GM19468 (cell line): ENCODE data around the gene DSCAML1.

Source experiments
- ATAC-seq: cut with Tn5 transposase; IDR thresholded peaks from one replicate; pipeline ENCODE4 v1.9.1; 2021; ENCODE audit warnings: mild to moderate bottlenecking, moderate library complexity, moderate number of reproducible peaks; ENCODE audit not compliant: unreplicated experiment; ENCODE audit errors: extremely low read depth

The DSCAML1 gene

DNA sequence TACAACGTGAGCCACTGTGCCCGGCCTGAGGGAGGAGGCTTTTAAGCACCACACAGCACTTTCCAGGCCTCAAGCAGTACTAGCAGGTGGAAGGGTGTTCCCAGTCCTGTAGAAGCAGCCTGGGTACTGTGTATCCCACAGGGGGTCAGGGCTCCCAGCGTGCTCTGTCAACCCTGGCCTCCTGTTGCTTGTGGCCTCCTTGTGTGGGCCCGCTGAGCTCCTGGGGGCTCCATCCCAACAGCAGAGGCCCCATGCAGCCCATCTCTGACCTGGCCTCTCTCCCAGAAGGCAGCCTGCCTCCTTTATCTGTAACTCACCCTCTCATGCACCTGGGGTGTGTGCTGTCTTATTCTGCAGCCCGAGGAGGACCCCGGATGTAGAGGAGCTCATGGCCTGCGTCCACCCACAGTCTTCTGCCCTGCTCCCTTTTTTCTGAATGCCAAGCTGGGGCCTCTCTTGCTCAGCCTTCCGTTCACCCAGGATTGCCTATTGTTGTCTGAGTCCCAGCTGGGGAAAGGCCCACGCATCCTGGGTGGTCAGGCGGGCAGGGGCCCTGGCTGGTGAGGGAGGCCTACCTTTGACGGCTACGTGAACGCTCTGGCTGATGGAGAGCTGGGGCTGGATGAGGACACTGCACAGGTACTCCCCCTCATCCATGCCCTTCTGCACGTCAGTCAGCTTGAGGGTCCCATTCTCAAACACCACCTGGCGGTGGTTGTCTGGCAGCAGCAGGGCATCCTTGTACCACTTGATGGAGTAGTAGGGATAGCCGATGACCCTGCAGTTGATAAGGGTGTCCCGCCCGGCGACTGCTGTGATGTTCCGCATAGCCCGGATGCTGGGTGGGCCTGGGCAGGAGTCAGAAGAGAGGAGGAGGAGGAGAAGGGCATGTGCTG lies 280.9 kb downstream of the DSCAML1 start:
- ATAC-seq: no peak

DNA sequence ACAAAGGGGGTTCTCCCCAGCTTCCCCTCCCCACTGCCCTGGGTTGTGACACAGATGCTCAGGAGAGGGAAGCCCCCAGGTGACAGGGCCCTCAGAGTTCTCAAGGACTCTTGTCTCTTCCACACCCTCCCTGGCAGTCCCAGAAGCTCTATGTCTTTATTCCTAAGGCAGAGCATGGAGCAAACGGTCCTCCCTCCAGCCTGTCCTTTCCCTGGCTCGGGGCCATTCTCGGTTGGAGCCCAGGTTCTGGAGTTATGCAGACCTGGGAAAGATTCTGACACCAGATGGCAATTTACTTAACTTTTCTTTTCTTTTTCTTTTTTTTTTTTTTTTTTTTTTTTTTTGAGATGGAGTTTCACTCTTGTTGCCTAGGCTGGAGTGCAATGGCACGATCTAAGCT lies 282.8 kb downstream of the DSCAML1 start:
- no peak for ATAC-seq

DNA sequence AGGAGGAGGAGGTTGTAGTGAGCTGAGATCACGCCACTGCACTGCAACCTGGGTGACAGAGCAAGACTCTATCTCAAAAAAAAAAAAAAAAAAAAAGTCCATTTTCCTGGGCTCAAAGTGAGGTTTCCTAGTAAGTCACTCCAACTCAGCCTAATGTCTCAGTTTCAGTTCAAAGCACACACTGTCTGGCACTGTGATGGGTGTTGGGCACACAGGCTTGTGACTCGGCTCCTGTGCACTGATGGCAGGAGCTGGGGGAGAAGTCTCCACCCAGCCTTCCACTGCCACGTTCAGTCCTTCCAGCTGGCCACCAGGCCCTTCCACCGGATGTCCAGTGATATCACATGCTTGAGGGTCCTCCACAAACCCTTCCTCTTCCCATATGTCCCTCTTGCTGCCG lies 283.4 kb downstream of the DSCAML1 start:
- ATAC-seq: no peak

DNA sequence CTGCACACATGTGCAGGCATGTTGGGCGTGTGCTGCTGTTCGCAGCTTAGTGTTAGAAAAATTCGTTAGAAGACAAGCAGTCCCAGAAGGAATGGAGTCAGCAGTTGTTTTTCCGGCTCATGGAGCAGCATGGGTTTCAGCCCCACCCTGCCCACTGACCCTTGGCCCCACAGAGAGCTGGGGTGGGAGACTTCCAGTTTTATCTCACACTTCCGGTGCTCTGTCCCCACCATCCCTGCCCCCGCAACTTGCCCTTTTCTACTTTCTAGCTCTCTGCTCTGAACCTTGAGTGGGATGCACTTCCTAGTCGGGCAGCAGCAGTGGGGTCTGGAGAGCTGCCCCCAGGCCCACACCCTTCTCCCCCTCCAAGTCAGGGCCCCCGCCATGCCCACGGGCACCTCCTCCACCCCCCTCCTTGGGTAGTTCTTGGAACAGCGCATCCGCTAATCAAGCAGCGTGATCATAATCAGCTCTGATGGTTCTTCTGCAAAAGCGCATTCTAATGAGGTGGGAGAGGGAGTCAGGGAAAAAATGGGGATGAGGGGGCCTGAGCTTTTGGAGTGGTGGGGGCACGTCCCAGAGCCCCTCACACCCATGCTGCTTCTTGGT lies 285.0 kb downstream of the DSCAML1 start:
- ATAC-seq: no peak

DNA sequence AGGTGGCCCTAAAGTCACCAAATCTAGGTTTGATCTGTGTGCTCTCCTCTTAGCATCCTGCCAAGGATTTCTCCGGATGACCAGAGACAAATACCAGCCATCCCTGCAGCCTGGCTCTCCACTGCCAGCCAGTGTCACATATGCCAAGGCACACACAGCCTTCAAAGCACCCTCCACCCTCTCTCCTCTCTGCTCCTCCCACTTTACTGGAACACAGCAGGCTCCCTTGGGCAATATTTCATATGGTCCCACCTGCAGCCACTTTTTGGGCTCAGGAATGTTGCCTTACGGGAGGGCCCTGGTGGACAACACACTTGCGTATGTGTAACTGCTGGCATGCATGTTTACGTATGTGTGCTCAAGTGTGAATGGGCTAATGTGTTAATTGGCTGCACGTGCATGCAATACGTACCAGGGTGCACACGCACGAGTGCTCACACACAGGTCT lies 285.5 kb downstream of the DSCAML1 start:
- ATAC-seq: no peak

DNA sequence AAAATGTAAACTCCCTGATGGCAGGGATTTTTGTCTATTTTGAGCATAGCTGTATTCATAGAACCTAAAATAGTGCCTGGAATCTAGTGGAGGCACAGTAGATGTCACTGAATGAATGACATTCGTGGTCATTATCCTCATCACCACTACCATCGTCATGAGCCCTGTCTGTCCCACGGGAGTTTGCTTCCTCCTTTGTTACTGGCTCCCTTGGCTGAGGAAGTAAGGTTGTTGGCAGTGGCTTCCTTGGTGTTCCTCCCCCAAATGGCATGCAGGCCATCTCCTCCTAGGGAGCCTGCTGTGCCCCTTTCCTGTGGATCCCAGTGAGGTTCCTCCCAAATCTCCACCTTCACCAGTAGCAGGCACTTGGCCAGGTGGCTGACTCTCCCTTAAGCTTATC lies 286.4 kb downstream of the DSCAML1 start:
- ATAC-seq: no peak

DNA sequence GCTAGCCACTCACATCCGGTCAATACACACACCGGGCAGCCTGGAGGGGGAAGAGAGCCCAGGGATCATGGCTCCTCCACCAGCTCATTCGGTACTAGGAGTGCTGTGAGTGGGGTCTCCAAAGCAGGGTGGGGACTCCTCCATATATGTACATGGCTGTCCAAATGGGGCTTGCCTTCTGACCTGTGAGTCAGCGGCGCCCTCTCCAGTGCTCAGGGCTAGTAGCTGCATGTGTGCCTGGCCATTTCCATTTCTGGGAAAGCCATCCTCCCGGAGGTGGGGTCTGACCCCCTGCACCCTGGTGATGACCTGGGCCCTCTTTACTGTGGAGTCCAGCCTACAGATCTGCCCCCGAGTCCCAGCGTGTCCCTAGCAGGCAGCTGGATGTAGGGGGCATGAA lies 287.5 kb downstream of the DSCAML1 start:
- no peak for ATAC-seq

DNA sequence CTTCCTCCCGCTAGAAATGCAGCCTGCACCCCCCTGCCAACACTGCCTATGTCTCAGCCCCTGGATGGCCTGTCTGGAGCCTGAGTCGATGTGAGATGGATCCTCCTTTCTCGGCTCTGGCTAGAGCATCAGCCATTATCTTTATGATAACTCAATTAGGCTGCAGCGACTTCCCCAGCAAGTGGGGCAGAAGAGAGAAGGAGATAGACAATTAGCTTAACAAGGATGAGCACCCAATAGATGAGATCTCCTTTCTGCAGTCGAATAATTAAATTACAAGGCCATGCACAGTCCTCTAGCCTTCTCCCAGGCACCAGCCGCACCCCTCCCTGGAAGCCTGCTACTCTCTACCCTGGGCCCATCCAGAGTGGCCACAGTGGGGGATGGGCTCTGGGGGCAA lies 290.0 kb downstream of the DSCAML1 start:
- ATAC-seq: no peak

DNA sequence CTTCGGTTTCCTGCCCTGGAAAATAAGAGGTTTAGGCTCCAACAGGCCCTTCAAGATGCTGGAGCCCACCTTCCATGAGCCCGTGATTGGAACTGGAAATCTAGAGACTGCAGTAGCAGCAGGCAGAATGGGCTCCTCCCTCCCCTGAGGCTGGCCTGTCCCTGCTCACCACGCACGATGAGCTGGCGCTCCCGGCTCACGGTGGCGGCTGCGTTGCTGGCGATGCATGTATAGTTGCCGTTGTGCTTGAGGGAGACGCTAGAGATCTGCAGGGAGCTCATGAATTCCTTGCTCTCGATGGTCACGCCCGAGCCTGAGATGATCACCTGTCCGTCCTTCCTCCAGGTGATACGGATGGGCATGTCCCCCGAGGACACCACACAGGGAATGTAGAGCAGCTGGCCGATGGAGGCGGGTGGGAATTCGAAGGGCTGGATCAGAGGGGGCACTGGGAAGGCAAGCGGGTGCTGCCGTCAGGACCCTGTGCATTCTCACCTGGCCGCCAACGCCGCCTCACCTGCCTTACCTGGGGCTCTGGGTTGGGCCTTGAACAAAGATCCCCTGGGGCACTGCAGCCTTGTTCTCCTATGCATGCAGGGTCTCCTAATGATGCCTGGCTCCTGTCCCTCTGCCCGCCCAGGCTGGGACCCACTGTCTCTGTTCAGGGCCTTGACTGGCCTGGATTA lies 291.6 kb downstream of the DSCAML1 start:
- ATAC-seq: no peak

DNA sequence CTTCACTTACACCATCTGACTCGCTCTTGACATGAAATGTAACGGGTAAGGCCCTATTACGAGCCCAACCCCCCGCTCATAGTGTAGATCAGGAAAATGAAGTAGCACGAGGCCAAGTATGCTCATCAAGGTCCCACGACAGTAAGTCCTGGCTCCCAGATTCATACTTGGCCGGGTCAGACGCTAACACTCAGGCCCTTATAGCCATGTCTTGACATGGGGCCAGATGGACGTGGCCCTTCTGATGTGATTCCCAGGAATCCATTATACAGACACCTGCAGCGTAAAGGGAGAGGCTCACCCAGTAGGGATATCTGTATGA lies 294.3 kb downstream of the DSCAML1 start:
- no peak for ATAC-seq

DNA sequence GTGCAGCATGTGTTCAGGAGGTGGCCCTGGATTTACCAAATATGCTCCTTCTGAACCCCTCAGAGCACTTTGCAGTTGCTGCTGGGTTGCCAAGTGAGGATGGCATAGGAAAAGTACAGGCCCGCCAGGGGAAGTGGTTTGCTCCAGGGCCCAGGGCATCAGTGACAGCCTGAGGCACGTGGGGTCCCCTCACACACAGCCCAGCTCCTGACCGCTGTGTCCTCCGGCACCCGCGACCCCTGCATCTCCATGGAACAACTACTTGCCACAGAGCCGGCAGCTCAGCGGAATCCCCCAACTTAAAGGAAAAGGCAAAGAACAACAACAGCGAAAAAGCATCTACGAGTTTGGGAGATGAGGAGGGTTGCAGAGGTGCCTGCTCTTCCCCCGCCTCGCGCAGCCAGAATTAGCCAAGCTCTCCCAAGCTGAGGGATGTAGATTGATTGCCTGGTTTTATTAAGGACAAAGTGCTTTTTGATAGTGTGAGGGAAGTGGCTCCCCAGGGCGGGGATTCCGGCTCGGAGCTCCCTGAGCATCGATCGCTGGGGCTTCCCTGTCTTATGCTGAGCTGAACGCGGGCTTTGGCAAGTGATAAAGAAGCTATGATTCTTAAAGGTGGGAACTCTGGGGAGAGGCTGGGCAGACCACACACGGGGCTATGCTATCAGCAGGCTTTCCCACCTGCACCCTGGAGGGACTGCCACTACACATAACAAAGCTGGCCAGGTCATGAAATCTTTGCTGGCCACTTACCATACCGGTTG lies 294.8 kb downstream of the DSCAML1 start:
- no peak for ATAC-seq

DNA sequence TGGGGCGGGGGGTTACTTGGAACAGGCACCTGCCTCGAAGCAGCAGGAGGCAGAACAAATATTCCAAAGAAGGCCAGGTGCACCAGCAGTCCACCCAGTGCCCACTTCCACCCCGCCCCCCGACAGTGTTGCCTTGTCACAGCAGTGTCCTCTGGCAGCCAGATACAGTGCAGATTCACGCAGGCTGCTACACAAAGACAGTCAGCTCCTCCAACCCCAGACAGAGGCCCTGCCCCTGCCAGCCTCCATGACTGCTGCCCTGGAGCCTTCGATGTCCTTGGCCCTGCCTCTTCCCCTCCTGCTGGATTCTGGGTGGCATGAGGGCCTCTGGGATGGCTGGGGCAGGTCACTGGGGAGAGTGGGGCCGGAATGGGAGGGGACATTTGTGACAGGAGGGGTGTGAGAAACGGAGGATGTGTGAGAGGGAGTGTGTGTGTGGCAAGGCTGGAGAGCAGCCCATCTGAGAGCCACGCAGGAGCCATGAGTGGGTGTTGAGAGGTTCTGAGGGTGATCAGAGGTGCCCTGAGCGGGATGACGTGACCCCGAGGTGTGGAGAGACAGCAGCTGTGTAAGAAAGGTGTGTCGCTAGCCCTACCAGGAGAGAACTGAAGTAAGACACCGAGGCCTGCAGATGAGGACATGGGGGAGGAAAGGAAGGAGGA lies 295.6 kb downstream of the DSCAML1 start:
- no peak for ATAC-seq

DNA sequence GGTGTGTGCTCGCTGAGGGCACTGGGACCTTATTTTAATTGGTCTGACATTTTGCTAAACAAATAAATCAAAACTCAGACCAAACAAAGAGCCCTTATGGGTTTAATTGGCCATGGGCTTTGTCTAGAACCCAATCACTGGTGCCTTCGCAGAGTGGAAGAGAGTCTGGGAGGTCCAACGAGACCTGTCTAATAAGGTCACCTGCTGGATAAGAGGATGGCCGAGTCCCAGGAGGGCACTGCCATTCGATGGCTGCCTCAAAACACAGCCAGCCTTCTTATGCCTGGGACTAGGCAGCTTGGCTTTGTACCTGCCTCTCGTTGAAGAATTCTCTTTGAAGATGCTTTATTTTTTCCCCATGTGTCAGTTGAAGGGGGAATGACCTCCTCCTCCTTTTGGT lies 298.2 kb downstream of the DSCAML1 start:
- ATAC-seq: no peak

DNA sequence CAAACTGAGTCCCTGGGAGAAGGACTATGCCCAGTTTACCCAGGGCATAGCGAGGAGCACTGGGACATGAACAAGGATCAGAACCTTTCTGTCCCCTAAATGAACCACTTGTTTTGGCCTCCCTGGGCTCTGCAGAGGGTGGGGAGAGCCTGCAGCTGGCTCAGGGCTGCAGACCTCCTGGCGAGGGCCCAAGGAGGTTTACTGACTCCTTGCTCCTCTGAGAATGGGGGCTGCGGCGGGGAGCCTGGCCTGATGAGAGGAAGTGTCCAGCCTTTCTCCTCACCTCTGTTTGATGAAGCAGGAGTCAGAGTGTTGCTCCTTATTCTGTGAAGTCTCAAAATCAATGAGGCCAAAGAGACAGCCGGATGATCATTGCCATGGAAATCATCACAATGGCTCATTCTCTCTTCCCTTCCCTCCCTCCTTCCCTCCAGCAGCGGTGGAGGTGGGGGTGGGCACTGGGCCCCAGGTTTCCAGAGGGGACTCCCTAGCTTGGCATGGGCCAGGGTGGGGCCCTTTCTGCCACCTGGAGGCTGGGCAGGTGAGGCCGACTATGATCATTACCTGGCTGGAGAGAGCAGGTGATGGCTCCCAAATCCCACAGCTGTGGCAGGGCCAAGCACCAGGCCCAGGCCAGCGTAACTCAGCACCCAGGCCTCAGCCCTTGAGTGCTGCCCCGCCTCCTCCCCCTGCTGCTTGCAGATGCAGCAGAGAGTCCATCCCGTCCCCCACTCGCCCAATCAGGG lies 299.6 kb downstream of the DSCAML1 start:
- no peak for ATAC-seq

DNA sequence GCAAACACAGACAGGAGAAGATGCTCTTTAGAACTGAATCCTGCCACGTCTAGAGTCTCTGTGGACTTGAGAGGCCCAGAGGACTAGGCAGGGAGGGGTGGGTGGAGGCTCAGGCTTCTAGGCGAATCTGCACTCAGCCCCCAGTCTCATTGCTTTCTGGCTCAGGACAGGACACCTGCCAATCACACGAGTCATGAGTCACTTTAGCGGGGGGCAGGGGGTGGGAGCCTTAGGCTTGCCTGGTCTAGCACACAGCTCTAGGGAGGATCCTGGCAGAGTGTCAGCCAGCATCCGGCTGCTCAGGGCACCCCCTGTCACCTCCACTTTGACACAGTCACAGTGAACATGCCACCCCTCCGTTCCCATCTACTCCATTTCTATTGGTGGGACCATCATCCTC lies 301.7 kb downstream of the DSCAML1 start:
- no peak for ATAC-seq

DNA sequence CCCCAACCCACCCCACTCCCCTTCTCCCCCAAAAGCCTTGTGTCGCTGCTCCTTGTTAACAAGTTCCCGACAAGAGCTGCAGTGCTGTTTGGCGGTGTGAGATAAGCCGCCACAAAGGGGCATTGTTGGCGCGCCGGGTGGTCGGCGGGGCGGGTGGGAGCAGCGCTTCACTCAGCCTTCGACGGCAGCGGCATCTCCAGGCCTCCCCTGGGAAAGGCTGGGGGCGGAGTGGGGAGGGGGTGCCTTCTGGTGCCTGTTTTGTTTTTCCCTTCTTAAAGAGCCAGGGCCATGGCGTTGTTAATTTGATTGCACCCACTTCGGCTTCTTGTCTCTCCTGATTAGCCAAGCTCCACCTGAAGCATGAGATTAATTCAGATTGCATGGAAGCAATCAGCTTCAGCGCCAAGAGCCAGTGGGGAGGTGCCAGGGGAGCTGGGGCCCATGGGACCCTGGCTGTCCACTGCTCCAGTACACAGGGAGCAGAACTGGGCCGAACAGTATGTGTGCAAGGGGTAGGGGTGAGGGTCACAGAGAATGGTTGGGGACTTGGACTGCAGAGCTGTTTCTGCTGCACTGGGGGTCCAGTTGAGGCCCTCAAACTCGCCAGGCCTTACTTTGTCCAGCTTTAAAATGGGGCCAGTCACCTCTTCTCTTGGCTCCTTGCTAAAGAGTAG lies 304.3 kb downstream of the DSCAML1 start:
- no peak for ATAC-seq

DNA sequence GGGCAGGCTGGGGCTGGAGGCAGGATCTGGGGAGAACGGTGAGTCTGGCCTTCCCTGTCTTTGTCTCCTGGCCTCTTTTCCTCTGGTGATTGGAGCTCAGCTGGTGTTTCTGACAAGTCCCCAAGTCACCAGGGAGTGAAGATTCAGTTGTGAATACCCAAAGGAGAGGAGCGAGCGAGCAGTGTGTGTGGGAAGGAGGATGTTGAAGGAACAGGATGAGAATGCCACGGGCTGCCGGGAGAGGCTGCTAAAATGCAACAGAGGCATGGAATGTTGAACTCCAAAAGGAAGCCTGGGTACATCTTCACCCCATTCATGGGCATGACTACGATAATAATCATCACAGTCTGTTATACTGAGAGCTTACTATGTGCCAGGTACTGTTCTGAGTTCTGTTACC lies 306.1 kb downstream of the DSCAML1 start:
- no peak for ATAC-seq

DNA sequence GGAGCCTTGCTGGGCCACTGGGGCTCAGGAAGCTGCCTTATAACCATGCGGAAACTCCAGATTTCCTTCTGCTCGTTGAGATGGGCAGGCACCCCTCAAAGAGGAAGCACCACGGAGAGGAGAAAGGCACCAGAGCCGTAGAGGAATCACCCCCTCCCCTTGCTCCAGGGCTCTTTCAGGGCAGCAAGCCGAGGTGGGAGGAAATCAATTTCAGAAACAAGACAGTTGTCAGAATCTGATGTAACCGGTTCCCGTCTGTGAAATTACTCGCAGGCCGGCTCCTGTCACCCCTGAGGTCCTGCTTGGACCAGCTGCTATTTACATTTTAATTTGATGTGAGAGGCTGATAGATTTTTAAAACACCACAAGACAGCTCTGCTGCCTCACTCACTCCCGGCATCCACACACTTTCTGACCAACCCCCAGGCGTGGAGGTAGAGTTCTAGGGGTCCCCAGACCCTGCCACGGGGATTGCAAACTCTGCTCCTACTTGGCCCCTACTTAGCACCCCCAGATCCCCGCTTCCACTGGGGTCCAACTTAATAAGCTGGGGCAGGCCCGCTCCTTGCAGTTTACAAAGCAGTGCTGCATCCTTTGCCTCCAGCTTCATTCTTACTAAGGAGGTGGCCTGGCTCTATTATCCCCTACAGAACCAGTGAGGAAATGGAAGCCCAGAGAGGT lies 306.9 kb downstream of the DSCAML1 start:
- ATAC-seq: no peak
